Activated CD8-positive, alpha-beta memory T cell treated with anti-CD3 and anti-CD28 coated beads, Interleukin-2, amount 10 ng/mL, durations not matched to agents 7 days and 5 days (primary cell): ENCODE data around the gene TSEN2. TPM values are rescaled to one million over a fixed set of nuclear protein-coding genes. Genes with fewer than 3 reads are reported as not detected.
"Not testable (repeated sequence)": the region's sequence is repeated elsewhere in the genome, so short reads cannot be mapped to it uniquely, and the experiment has no call there.

Experiments
- ATAC-seq: fragments of 150-1000 bp; cut with Tn5 transposase; one replicate; pipeline ENCODE4 v1.10.0; 2021; ENCODE audit warnings: moderate library complexity
- CTCF ChIA-PET: fragments of 350-600 bp; sonication (Branson Sonifier 250); formaldehyde crosslinking; loops from one replicate; lab custom pipeline; 2021; ENCODE audit warnings: antibody characterized with exemption; lab: Charles Lee
- DNase-seq: peaks from one replicate; pipeline ENCODE4 v3.0.0-alpha.2; 2020
- H3K27ac Mint-ChIP-seq: one replicate; pipeline ENCODE4 v1.8.0; 2021; ENCODE audit warnings: mild to moderate bottlenecking, mixed read lengths
- H3K27me3 Mint-ChIP-seq: one replicate; pipeline ENCODE4 v1.8.0; 2021; ENCODE audit warnings: mixed read lengths
- H3K36me3 Mint-ChIP-seq: one replicate; pipeline ENCODE4 v1.8.0; 2021; ENCODE audit warnings: mild to moderate bottlenecking, mixed read lengths
- H3K4me1 Mint-ChIP-seq: one replicate; pipeline ENCODE4 v1.8.0; 2021; ENCODE audit warnings: mixed read lengths
- H3K4me3 Mint-ChIP-seq: one replicate; pipeline ENCODE4 v1.8.0; 2021; ENCODE audit warnings: mild to moderate bottlenecking, moderate library complexity, mixed read lengths
- H3K9me3 Mint-ChIP-seq: one replicate; pipeline ENCODE4 v1.8.0; 2022; ENCODE audit warnings: low read depth, mixed read lengths
- total RNA-seq, 2 experiments: library from RNA; stranded (reverse); gene quantifications; one replicate each; pipeline ENCODE4 v1.2.3, GENCODE V29; 2021

The TSEN2 gene
- total RNA-seq, 2 experiments from 2014 or later = 12.6 to 13.0 TPM

DNA sequence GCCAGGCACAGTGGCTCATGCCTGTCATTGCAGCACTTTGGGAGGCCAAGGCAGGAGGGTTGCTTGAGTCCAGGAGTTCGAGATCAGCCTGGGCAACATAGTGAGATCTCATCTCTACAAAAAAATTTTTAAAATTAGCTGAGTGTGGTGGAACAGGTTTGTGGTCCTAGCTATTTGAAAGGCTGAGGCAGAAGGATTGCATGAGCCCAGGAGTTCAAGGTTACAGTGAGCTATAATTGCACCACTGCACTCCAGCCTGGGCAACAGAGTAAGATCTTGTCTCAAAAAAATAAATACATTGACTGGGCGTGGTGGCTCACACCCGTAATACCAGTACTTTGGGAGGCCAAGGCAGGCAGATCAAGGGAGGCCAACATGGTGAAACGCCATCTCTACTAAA, 26.9 kb upstream of the TSEN2 start:
- H3K36me3 Mint-ChIP-seq, H3K27me3 Mint-ChIP-seq, H3K4me1 Mint-ChIP-seq, ATAC-seq, H3K4me3 Mint-ChIP-seq, DNase-seq, H3K9me3 Mint-ChIP-seq, H3K27ac Mint-ChIP-seq: not testable (repeated sequence)
- CTCF ChIA-PET = interaction anchor here (2.1 kb wide), 1 partner anchor 13 kb away, joined by 5 read pairs; no protein-coding TSS in a partner anchor

DNA sequence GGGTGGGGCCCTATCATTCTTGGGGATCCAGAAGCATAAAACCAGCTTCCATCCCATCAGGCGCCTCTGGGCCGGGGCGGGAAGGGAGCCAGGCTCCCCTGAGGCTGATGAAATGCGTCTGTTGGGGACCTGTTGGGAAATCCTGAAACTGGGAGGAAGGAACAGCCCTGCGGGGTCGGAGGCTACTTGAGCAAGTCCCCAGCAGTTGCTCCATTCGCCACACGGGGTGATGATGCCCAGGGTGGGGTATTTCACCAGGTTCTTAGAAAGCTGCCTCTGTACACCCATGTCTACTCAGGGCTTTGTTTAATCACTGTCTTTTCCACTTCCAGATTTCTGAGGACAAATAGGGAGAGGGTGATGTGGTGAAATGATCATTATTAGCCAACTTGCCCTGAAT, 25.4 kb upstream of the TSEN2 start:
- Mint-ChIP-seq H3K4me1 (peaks cover 7% of the 10 kb centered on the region), H3K27me3 (peaks cover 2% of the 10 kb centered on the region), H3K4me3 (no peak overlapping the region), H3K9me3 (no peaks in the 10 kb centered on the region), H3K36me3 (no peaks in the 10 kb centered on the region), H3K27ac (no peak overlapping the region)
- CTCF ChIA-PET = interaction anchor here (1.1 to 2.1 kb wide), 3 partner anchors 12 to 324 kb away, joined by 3 to 5 read pairs (median 4); no protein-coding TSS in a partner anchor
- ATAC-seq = no peak
- no peak for DNase-seq

GRCh38 chr3:12460127-12460526, 24.2 kb upstream of the TSEN2 start:
- Mint-ChIP-seq H3K4me3 (no peak overlapping the region), H3K27ac (no peak overlapping the region), H3K36me3 (no peaks in the 10 kb centered on the region), H3K27me3 (peaks cover 2% of the 10 kb centered on the region), H3K9me3 (no peaks in the 10 kb centered on the region), H3K4me1 (peaks cover 7% of the 10 kb centered on the region)
- CTCF ChIA-PET = interaction anchor here (1.6 kb wide), 1 partner anchor 19 kb away, joined by 3 read pairs; no protein-coding TSS in a partner anchor
- DNase-seq (no peak), ATAC-seq (no peak)

DNA sequence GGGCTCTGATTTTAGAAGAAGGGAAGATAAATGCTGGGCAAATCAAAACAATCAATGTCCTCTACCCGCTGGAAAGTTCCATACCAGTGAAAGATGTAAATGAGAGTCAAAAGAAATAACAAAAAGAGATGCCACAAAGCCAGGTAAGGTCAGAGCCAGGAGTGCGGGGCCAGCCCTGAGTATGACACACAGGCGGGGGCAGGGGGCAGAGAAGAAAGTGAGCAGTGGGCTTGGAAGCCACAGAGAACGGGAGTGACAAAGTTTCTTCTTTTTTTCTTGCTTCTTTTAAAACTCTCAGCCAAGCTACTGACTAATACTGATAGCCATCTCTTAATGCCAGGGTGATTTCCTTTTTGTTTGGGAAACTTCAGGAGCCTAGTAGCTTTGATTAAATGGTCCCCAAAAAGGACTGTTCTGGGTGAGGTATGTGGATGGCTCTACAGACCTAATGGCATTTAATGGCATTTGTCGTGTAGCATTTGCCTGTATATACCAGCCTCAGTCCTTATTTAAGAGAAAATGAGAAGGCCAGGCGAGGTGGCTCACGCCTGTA, 23.1 kb upstream of the TSEN2 start:
- CTCF ChIA-PET = interaction anchor here (0.8 to 1.5 kb wide), 3 partner anchors 10 to 326 kb away, joined by 3 read pairs; no protein-coding TSS in a partner anchor
- ATAC-seq = no peak
- peaks cover 7% of the 10 kb centered on the region for H3K4me1 Mint-ChIP-seq

GRCh38 chr3:12462159-12462947, 21.9 kb upstream of the TSEN2 start:
- Mint-ChIP-seq H3K9me3 (no peaks in the 10 kb centered on the region), H3K4me3 (no peak overlapping the region), H3K27ac (no peak overlapping the region), H3K36me3 (no peaks in the 10 kb centered on the region), H3K27me3 (peaks cover 2% of the 10 kb centered on the region), H3K4me1 (peaks cover 7% of the 10 kb centered on the region)
- CTCF ChIA-PET = interaction anchor here (1.1 to 1.5 kb wide), 2 partner anchors 10 to 327 kb away, joined by 3 read pairs; no protein-coding TSS in a partner anchor
- DNase-seq = no peak
- no peak for ATAC-seq

More for the DNA sequence above, 23.1 kb upstream of the TSEN2 start:
- DNase-seq = no peak
- H3K27ac Mint-ChIP-seq = no peak overlapping the region
- H3K36me3 Mint-ChIP-seq = no peaks in the 10 kb centered on the region
- no peaks in the 10 kb centered on the region for H3K9me3 Mint-ChIP-seq
- H3K27me3 Mint-ChIP-seq = peaks cover 2% of the 10 kb centered on the region
- no peak overlapping the region for H3K4me3 Mint-ChIP-seq

GRCh38 chr3:12463686-12464085, 20.6 kb upstream of the TSEN2 start:
- Mint-ChIP-seq H3K27ac (no peak overlapping the region), H3K27me3 (peaks cover 2% of the 10 kb centered on the region), H3K4me3 (no peak overlapping the region), H3K36me3 (no peaks in the 10 kb centered on the region), H3K4me1 (peaks cover 7% of the 10 kb centered on the region), H3K9me3 (no peaks in the 10 kb centered on the region)
- CTCF ChIA-PET = interaction anchor here (3.1 kb wide), 1 partner anchor 16 kb away, joined by 8 read pairs; no protein-coding TSS in a partner anchor
- ATAC-seq (no peak), DNase-seq (no peak)

GRCh38 chr3:12464181-12464580, 20.1 kb upstream of the TSEN2 start:
- Mint-ChIP-seq H3K27ac (no peak overlapping the region), H3K4me3 (no peak overlapping the region), H3K36me3 (no peaks in the 10 kb centered on the region), H3K9me3 (no peaks in the 10 kb centered on the region), H3K27me3 (peaks cover 2% of the 10 kb centered on the region), H3K4me1 (peaks cover 7% of the 10 kb centered on the region)
- ATAC-seq = no peak
- DNase-seq = no peak
- CTCF ChIA-PET = interaction anchor here (3.1 kb wide), 1 partner anchor 16 kb away, joined by 8 read pairs; no protein-coding TSS in a partner anchor

DNA sequence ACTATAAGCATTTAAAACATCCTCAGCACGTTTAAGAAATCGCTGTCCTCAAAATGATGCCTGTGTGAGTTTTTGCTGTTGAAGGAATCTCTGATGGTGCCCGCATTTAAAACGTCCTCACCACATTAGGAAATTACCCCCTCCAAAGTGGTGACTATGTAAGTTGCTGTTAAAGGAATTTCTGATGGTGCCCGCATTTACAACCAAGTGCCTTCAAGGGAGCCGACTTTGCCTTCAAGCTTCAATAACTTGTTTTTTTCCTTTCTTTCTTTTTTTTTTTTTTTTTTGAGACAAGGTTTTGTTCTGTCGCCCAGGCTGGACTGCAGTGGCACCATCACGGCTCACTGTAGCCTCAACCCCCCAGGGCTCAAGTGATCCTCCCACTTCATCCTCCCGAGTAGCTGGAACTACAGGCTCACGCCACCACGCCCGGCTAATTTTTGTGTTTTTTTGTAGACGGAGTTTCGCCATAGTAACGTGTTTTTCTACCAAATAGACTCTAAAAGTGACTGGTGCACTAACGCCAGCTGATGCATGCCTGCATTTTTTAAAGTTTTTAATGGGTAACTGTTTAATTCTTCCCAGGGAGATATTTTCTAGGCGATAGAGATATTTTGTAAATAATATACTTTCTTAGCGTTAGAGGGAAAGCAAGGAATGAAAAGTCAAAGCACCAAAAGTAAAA, 19.0 kb upstream of the TSEN2 start:
- no peaks in the 10 kb centered on the region for H3K36me3 Mint-ChIP-seq
- CTCF ChIA-PET = interaction anchor here (1.2 to 3.1 kb wide), 2 partner anchors 14 to 330 kb away, joined by 3 to 8 read pairs; no protein-coding TSS in a partner anchor
- H3K4me3 Mint-ChIP-seq = no peak overlapping the region
- H3K9me3 Mint-ChIP-seq = no peaks in the 10 kb centered on the region
- H3K4me1 Mint-ChIP-seq = peaks cover 7% of the 10 kb centered on the region
- H3K27ac Mint-ChIP-seq = no peak overlapping the region
- DNase-seq = no peak
- ATAC-seq = no peak
- no peaks in the 10 kb centered on the region for H3K27me3 Mint-ChIP-seq

DNA sequence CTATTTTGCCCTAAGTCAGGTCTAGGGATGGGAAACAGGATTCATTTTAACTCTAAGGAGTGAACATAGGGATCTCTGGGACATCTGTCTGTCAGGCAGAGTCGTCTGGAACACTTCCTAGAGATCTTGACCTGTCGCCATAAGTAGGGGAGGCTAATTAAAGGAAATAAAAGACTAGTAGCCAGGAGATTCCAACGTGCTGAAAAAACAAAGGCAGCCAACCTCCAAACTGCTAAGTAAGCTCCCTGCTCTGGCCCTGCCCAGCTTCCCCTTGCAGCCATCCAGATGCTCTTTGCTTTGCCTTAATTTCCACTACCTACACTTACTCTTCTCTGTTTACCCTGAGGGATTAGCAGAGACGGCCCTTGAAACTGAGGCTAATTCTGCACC, 18.4 kb upstream of the TSEN2 start:
- Mint-ChIP-seq H3K27ac (no peak overlapping the region), H3K36me3 (no peaks in the 10 kb centered on the region), H3K27me3 (no peaks in the 10 kb centered on the region), H3K4me3 (no peak overlapping the region), H3K4me1 (peaks cover 10% of the 10 kb centered on the region), H3K9me3 (no peaks in the 10 kb centered on the region)
- ATAC-seq = no peak
- CTCF ChIA-PET = interaction anchor here (1.2 to 3.1 kb wide), 2 partner anchors 14 to 331 kb away, joined by 3 to 8 read pairs; no protein-coding TSS in a partner anchor
- no peak for DNase-seq

DNA sequence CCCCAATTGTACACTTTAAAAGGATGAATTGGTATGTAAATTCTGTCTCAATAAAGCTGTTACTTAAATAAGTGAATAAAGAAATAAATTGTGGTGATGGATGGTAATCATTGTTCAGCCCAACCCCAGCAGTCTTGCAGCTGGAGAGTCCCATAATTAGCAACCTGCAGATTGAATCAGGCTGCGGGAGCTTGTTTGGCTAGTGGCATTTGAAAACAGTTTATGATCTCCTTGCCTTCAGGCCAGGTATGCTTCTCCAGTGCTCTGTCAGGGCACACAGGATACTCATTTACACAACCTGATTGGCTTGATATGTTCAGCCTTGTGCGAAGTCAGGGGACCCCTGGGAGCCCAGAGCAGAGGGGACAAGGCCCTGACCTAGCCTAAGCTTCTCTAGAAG, 16.5 kb upstream of the TSEN2 start:
- Mint-ChIP-seq H3K4me3 (no peak overlapping the region), H3K27ac (no peak overlapping the region), H3K36me3 (no peaks in the 10 kb centered on the region), H3K9me3 (no peaks in the 10 kb centered on the region), H3K27me3 (no peaks in the 10 kb centered on the region), H3K4me1 (peaks cover 19% of the 10 kb centered on the region)
- CTCF ChIA-PET = no interaction called here
- ATAC-seq = no peak
- no peak for DNase-seq

DNA sequence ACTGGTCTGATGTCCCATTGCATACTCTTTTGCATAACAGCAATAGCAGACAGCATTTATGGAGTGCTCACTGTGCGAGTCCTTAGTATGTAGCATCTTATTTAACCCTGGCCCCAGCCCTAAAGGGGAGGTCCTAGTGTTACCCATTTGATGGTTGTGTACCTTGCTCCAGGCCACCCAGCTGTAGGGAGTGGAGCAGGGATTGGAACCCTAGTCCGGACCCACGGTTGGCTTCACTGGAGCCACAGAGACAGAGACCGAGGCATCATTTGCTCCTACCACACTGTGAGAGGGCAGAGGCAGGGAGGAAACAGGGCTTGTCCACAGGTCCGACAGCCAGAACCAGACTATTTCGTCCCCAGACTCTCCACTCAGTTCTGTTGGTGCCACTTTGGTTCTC, 16.0 kb upstream of the TSEN2 start:
- no peaks in the 10 kb centered on the region for H3K36me3 Mint-ChIP-seq
- H3K27ac Mint-ChIP-seq = no peak overlapping the region
- DNase-seq = no peak
- no peaks in the 10 kb centered on the region for H3K9me3 Mint-ChIP-seq
- no peaks in the 10 kb centered on the region for H3K27me3 Mint-ChIP-seq
- CTCF ChIA-PET = no interaction called here
- ATAC-seq = no peak
- no peak overlapping the region for H3K4me3 Mint-ChIP-seq
- peaks cover 19% of the 10 kb centered on the region for H3K4me1 Mint-ChIP-seq

DNA sequence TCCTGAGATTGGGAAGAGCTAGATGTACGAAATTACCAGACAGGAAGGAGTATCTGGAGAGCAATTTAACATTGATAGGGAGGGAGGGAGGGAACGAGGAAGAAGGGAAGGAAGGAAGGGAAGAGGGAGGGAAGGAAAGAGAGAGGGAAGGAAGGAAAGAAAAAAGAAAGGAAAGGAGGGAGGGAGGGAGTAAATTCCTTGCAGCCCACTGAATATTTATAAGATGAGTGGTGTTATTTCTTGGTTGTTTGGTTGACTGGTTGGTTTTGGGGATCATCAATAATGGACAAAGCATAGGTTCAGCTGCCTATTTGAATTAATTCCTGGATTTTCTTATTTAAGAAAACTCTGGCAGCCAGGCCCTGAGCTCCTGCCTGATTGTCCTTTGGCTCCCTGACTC, 15.5 kb upstream of the TSEN2 start:
- Mint-ChIP-seq H3K27me3 (no peaks in the 10 kb centered on the region), H3K36me3 (no peaks in the 10 kb centered on the region), H3K4me1 (peaks cover 22% of the 10 kb centered on the region), H3K9me3 (no peaks in the 10 kb centered on the region), H3K4me3 (no peak overlapping the region), H3K27ac (no peak overlapping the region)
- ATAC-seq = no peak
- CTCF ChIA-PET = interaction anchor here (1.1 kb wide), 1 partner anchor 15 kb away, joined by 3 read pairs; the partner anchor contains the start of gene TSEN2
- no peak for DNase-seq

- not testable (repeated sequence) for DNase-seq, H3K27ac Mint-ChIP-seq, H3K4me3 Mint-ChIP-seq, H3K36me3 Mint-ChIP-seq, H3K9me3 Mint-ChIP-seq, H3K27me3 Mint-ChIP-seq, ATAC-seq
- CTCF ChIA-PET = interaction anchor here (1.1 to 2.0 kb wide), 2 partner anchors 10 to 15 kb away, joined by 3 to 13 read pairs; partner anchors contain the start of gene TSEN2
- H3K4me1 Mint-ChIP-seq = peaks cover 22% of the 10 kb centered on the region
Measured at GRCh38 chr3:12469222-12469621, 15.1 kb upstream of the TSEN2 start.
